Nephron (organoid): ENCODE measurements around the gene WDFY1.
"Not testable (repeated sequence)": the region's sequence is repeated elsewhere in the genome, so short reads cannot be mapped to it uniquely, and the experiment has no call there.

Experiments
- H3K27ac Mint-ChIP-seq, 3 experiments: 2 replicates each; pipeline ENCODE4 v1.8.0; 2020; ENCODE audit warnings: mixed read lengths in 3 of 3, mild to moderate bottlenecking in 2 of 3, moderate library complexity in 1 of 3
- H3K27me3 Mint-ChIP-seq: 2 replicates; pipeline ENCODE4 v1.8.0; 2021; ENCODE audit warnings: low read depth, mild to moderate bottlenecking, moderate library complexity, mixed read lengths
- H3K36me3 Mint-ChIP-seq: 2 replicates; pipeline ENCODE4 v1.8.0; 2020; ENCODE audit warnings: low read depth, mixed read lengths
- H3K4me1 Mint-ChIP-seq: 2 replicates; pipeline ENCODE4 v1.8.0; 2020; ENCODE audit warnings: mixed read lengths
- H3K4me3 Mint-ChIP-seq, 3 experiments: 2 replicates each; pipeline ENCODE4 v1.8.0; 2020; ENCODE audit warnings: mild to moderate bottlenecking in 3 of 3, mixed read lengths in 3 of 3, moderate library complexity in 2 of 3
- H3K9me3 Mint-ChIP-seq: 2 replicates; pipeline ENCODE4 v1.8.0; 2020; ENCODE audit warnings: mixed read lengths
- TF ChIP-seq, protein P1 (sequence below), 3 experiments: fragments of 200-600 bp; sonication (generic); IDR thresholded peaks; one replicate each; pipeline ENCODE4 v1.5.0; 2021; ENCODE audit warnings: antibody characterized with exemption in 3 of 3; ENCODE audit not compliant: unreplicated experiment in 3 of 3

Gene WDFY1

DNA sequence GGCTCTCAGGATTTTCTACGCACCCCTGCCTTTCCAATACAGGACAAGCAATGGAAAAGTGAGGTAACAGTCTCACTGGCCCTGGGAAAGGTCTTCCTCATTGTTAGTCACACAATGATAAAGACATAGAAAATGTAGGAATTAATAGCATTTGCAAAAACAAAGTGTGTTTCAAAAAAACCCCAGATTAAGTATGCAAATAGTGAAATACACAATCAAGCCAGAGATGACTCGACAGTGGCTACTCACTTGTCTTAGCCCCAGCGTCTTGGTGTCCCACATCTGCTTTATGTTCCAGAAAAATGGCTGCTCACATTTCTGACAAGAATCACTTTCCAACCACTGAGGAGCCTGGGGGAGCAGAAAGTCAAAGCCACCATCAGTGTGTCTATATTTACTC is 60.7 kb downstream of the WDFY1 start:
- no peaks in the 10 kb centered on the region for H3K4me1 Mint-ChIP-seq
- H3K4me3 Mint-ChIP-seq = no peak overlapping the region
- no peaks in the 10 kb centered on the region for H3K9me3 Mint-ChIP-seq
- H3K27ac Mint-ChIP-seq = no peak overlapping the region
- no peaks in the 10 kb centered on the region for H3K27me3 Mint-ChIP-seq
- TF ChIP-seq, protein P1, sequence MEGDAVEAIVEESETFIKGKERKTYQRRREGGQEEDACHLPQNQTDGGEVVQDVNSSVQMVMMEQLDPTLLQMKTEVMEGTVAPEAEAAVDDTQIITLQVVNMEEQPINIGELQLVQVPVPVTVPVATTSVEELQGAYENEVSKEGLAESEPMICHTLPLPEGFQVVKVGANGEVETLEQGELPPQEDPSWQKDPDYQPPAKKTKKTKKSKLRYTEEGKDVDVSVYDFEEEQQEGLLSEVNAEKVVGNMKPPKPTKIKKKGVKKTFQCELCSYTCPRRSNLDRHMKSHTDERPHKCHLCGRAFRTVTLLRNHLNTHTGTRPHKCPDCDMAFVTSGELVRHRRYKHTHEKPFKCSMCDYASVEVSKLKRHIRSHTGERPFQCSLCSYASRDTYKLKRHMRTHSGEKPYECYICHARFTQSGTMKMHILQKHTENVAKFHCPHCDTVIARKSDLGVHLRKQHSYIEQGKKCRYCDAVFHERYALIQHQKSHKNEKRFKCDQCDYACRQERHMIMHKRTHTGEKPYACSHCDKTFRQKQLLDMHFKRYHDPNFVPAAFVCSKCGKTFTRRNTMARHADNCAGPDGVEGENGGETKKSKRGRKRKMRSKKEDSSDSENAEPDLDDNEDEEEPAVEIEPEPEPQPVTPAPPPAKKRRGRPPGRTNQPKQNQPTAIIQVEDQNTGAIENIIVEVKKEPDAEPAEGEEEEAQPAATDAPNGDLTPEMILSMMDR (IDR thresholded peaks at IDR 0.05; ENCODE audit: unreplicated experiment in 3 of 3) = no peak
- peaks cover 62% of the 10 kb centered on the region for H3K36me3 Mint-ChIP-seq

DNA sequence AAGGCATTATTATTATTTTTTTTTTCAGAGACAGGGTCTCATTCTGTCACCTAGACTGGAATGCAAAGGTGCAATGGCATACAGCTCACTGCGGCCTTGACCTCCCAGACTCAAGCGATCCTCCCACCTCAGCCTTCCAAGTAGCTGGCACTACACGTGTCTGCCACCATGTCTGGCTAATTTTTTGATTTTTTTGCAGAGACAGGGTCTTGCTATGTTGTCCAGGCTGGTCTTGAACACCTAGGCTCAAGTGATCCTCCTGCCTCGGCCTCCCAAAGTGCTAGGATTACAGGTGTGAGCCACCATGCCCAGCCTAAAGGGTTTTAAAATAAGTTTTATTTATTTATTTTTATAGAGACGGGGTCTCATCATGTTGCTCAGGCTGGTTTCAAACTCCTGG is 62.4 kb downstream of the WDFY1 start:
- TF ChIP-seq, protein P1 (IDR thresholded peaks at IDR 0.05; ENCODE audit: unreplicated experiment in 3 of 3) = no peak
- no peaks in the 10 kb centered on the region for H3K9me3 Mint-ChIP-seq
- H3K4me3 Mint-ChIP-seq = no peak overlapping the region
- H3K27me3 Mint-ChIP-seq = no peaks in the 10 kb centered on the region
- H3K27ac Mint-ChIP-seq = no peak overlapping the region
- no peaks in the 10 kb centered on the region for H3K4me1 Mint-ChIP-seq
- H3K36me3 Mint-ChIP-seq = peaks cover 63% of the 10 kb centered on the region

GRCh38 chr2:223880796-223881195 is 64.3 kb downstream of the WDFY1 start:
- no peaks in the 10 kb centered on the region for H3K4me1 Mint-ChIP-seq
- TF ChIP-seq, protein P1 (IDR thresholded peaks at IDR 0.05; ENCODE audit: unreplicated experiment in 3 of 3) = no peak
- H3K4me3 Mint-ChIP-seq = no peak overlapping the region
- H3K27ac Mint-ChIP-seq = no peak overlapping the region
- no peaks in the 10 kb centered on the region for H3K27me3 Mint-ChIP-seq
- peaks cover 60% of the 10 kb centered on the region for H3K36me3 Mint-ChIP-seq
- no peaks in the 10 kb centered on the region for H3K9me3 Mint-ChIP-seq

DNA sequence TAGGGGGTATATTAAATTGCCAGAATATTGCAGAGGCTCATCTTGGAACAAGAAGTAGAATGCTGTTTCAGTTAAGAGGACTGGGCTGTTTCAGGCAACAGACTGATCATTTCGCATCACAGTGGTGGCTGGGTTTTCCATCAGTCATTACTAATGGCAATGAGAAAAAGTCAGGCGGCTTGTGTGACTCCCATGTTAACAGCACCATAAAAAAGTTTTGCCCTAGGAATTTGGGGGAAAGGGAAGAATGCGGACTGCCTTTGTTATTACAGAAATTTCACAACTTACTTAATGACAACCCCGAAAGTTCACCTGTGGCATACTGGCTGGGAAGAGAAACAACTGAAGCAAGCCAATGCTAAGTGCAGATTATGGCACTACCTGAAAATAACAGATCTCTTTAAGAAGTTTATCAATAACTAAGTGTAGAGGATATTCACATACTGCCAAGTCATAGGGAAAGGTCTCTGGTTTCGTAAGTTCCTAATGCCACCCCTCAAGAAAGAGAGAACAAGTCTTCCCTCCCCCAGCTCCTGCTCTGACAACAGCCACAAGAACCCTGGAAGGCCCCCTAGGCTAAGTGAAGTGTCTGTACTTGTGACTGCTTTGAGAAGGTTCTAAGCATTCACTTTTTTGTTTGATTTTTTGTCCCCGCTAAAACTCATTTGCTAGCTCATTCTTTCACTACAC is 67.3 kb downstream of the WDFY1 start:
- H3K4me1 Mint-ChIP-seq = no peaks in the 10 kb centered on the region
- peaks cover 57% of the 10 kb centered on the region for H3K36me3 Mint-ChIP-seq
- H3K9me3 Mint-ChIP-seq = no peaks in the 10 kb centered on the region
- H3K4me3 Mint-ChIP-seq = no peak overlapping the region
- H3K27ac Mint-ChIP-seq = no peak overlapping the region
- TF ChIP-seq, protein P1 (IDR thresholded peaks at IDR 0.05; ENCODE audit: unreplicated experiment in 3 of 3) = no peak
- no peaks in the 10 kb centered on the region for H3K27me3 Mint-ChIP-seq

DNA sequence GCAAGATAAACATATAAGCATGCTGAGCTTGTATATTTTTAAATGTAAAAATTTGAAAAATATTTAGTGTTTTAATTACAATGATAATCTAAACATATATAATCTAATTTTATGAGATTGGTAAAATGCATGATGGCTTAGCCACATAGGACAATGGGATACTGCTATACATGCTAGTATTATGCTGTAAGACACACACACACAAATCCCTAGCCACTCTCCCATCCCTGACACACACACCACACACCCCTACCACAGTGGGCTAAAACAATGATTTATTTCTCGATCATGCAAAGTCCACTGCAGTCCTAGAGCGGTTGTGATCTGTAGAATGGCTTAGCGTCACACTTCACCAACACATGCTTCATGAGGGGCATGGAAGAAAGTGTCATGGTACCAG is 71.5 kb downstream of the WDFY1 start:
- Mint-ChIP-seq H3K36me3 (peaks cover 54% of the 10 kb centered on the region), H3K4me3 (no peak overlapping the region), H3K27ac (no peak overlapping the region), H3K4me1 (no peaks in the 10 kb centered on the region), H3K9me3 (no peaks in the 10 kb centered on the region), H3K27me3 (no peaks in the 10 kb centered on the region)
- TF ChIP-seq, protein P1 (IDR thresholded peaks at IDR 0.05; ENCODE audit: unreplicated experiment in 3 of 3) = no peak

- not testable (repeated sequence) for H3K27ac Mint-ChIP-seq, H3K27me3 Mint-ChIP-seq, H3K9me3 Mint-ChIP-seq, H3K4me1 Mint-ChIP-seq, H3K4me3 Mint-ChIP-seq
- peaks cover 45% of the 10 kb centered on the region for H3K36me3 Mint-ChIP-seq
Observed at GRCh38 chr2:223872772-223873171, 72.4 kb downstream of the WDFY1 start.

DNA sequence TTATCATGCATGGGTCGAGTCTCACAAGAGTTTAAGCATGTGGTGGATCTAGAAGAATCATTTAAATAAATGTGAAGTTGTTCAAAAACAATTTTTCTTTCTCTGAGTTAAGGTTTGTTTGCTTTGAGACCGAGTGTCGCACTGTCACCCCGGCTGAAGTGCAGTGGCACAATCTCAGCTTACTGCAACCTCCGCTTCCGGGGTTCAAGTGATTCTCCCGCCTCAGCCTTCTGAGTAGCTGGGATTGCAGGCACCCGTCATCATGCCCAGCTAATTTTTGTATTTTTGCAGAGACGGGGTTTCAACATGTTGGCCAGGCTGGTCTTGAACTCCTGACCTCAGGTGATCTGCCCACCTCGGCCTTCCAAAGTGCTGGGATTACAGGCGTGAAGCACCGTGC is 73.5 kb downstream of the WDFY1 start:
- H3K27ac Mint-ChIP-seq, H3K4me3 Mint-ChIP-seq, H3K9me3 Mint-ChIP-seq, H3K27me3 Mint-ChIP-seq, H3K4me1 Mint-ChIP-seq: not testable (repeated sequence)
- peaks cover 37% of the 10 kb centered on the region for H3K36me3 Mint-ChIP-seq
